Mesendoderm (in vitro differentiated cells): Measurements from ENCODE around the gene SLC16A9.
A peak's percentile ranks its signal among the peaks of the same experiment; 100 is the strongest.
"Not testable (repeated sequence)": the region's sequence is repeated elsewhere in the genome, so short reads cannot be mapped to it uniquely, and the experiment has no call there.

ENCODE experiments used
- DNase-seq: peaks from one replicate; pipeline ENCODE4 v3.0.0; 2013
- H2AK5ac ChIP-seq: 2 replicates; pipeline ENCODE4 v1.6.1; 2013; ENCODE audit warnings: low read length, inconsistent platforms
- H2BK120ac ChIP-seq: 2 replicates; pipeline ENCODE4 v1.6.1; 2013; ENCODE audit warnings: low read depth, mild to moderate bottlenecking, low read length, moderate library complexity, mixed read lengths
- H2BK15ac ChIP-seq: replicated peaks from 2 replicates; pipeline ENCODE4 v1.6.1; 2013; ENCODE audit warnings: low read depth, mild to moderate bottlenecking, moderate library complexity
- H2BK5ac ChIP-seq: 2 replicates; pipeline ENCODE4 v1.6.1; 2013; ENCODE audit warnings: low read length, inconsistent platforms
- H3K18ac ChIP-seq: 2 replicates; pipeline ENCODE4 v1.6.1; 2013; ENCODE audit warnings: mild to moderate bottlenecking, low read length, mixed read lengths
- H3K23ac ChIP-seq: one replicate; pipeline ENCODE4 v1.6.1; 2013; ENCODE audit warnings: low read length
- H3K27ac ChIP-seq: 2 replicates; pipeline ENCODE4 v1.5.1; 2013; ENCODE audit warnings: low read depth, mild to moderate bottlenecking, inconsistent platforms, low read length, moderate library complexity
- H3K27me3 ChIP-seq: 2 replicates; pipeline ENCODE4 v1.6.1; 2013; ENCODE audit warnings: low read length, control low read depth, mild to moderate bottlenecking, inconsistent platforms; ENCODE audit not compliant: insufficient read depth, poor library complexity
- H3K36me3 ChIP-seq: 2 replicates; pipeline ENCODE4 v1.6.1; 2013; ENCODE audit warnings: low read length, inconsistent platforms; ENCODE audit not compliant: control insufficient read depth, insufficient read depth
- H3K4ac ChIP-seq: one replicate; pipeline ENCODE4 v1.6.1; 2013; ENCODE audit warnings: low read depth, mild to moderate bottlenecking, low read length, moderate library complexity
- H3K4me1 ChIP-seq: 2 replicates; pipeline ENCODE4 v1.6.1; 2013; ENCODE audit warnings: low read depth, low read length, inconsistent platforms; ENCODE audit not compliant: control insufficient read depth
- H3K4me2 ChIP-seq: 2 replicates; pipeline ENCODE4 v1.6.1; 2013; ENCODE audit warnings: low read length
- H3K4me3 ChIP-seq: 2 replicates; pipeline ENCODE4 v1.5.1; 2013; ENCODE audit warnings: mild to moderate bottlenecking, low read length
- H3K56ac ChIP-seq: one replicate; pipeline ENCODE4 v1.6.1; 2013; ENCODE audit warnings: low read length
- H3K79me1 ChIP-seq: 2 replicates; pipeline ENCODE4 v1.6.1; 2013; ENCODE audit warnings: low read length, inconsistent platforms
- H3K79me2 ChIP-seq: 2 replicates; pipeline ENCODE4 v1.6.1; 2013; ENCODE audit warnings: mild to moderate bottlenecking, low read length; ENCODE audit not compliant: control insufficient read depth, insufficient read depth
- H3K9ac ChIP-seq: 2 replicates; pipeline ENCODE4 v1.6.1; 2013; ENCODE audit warnings: low read length, inconsistent platforms
- H4K5ac ChIP-seq: one replicate; pipeline ENCODE4 v1.6.1; 2013; ENCODE audit warnings: low read length
- H4K8ac ChIP-seq: one replicate; pipeline ENCODE4 v1.6.1; 2013; ENCODE audit warnings: low read depth, mild to moderate bottlenecking, control low read depth, low read length, moderate library complexity
- WGBS: extraction: QIAGEN DNeasy Blood & Tissue Kit; methylation state at CpG from one replicate; pipeline ENCODE4 v1.1.7; 2013; ENCODE audit warnings: low lambda C conversion rate, missing lambda C conversion rate; ENCODE audit not compliant: insufficient coverage; ENCODE audit errors: extremely low coverage; 5-methylcytosine and 5-hydroxymethylcytosine counted together

SLC16A9 gene

GRCh38 chr10:59672150-59672875, 37.3 kb downstream of the SLC16A9 start:
- Histone ChIP-seq H3K36me3 (no peaks in the 10 kb centered on the region), H2BK5ac (no peak overlapping the region), H3K4me3 (no peak overlapping the region), H3K56ac (no peak overlapping the region), H4K5ac (no peak overlapping the region), H3K27ac (no peak overlapping the region), H2AK5ac (no peak overlapping the region), H3K79me1 (no peaks in the 10 kb centered on the region), H3K79me2 (no peaks in the 10 kb centered on the region), H3K4me2 (no peak overlapping the region), H3K4me1 (no peaks in the 10 kb centered on the region), H3K23ac (no peak overlapping the region), H3K9ac (no peak overlapping the region), H3K18ac (no peak overlapping the region), H3K27me3 (no peaks in the 10 kb centered on the region), H4K8ac (no peak overlapping the region), H3K4ac (no peak overlapping the region), H2BK120ac (no peak overlapping the region), H2BK15ac (no peak overlapping the region)
- DNase-seq: no peak
- WGBS: no CpG with 5 or more reads among the region's 2 CpGs

DNA sequence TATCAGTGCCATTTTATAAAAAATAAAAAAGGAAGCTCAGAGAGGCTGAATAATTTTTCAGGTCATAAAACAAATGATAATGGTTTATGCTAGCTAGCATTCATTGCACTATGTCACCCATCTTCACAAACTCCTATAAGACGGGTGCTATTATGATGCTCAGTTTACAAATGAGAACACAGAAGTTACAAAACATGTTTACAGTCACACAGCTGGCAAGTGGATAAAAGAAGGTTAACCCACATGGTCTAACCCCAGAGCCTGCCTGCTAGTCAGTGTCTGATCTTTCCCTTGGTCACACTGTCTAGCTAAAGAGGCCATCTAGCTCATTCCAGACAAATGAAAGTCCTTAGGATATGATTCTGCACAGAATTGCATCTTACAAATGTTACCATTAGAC, 39.4 kb downstream of the SLC16A9 start:
- Histone ChIP-seq H3K79me2 (no peaks in the 10 kb centered on the region), H3K4me3 (no peak overlapping the region), H3K23ac (no peak overlapping the region), H3K36me3 (no peaks in the 10 kb centered on the region), H4K5ac (no peak overlapping the region), H3K9ac (no peak overlapping the region), H2BK5ac (no peak overlapping the region), H4K8ac (no peak overlapping the region), H2BK120ac (no peak overlapping the region), H3K27me3 (no peaks in the 10 kb centered on the region), H3K18ac (no peak overlapping the region), H3K79me1 (no peaks in the 10 kb centered on the region), H3K56ac (no peak overlapping the region), H3K4me1 (no peaks in the 10 kb centered on the region), H3K27ac (no peak overlapping the region), H3K4ac (no peak overlapping the region), H3K4me2 (no peak overlapping the region), H2AK5ac (no peak overlapping the region), H2BK15ac (no peak overlapping the region)
- DNase-seq: no peak
- WGBS: no CpG with 5 or more reads among the region's 1 CpG

- no peak overlapping the region for H3K4me3 ChIP-seq
- no peak overlapping the region for H3K4ac ChIP-seq
- DNase-seq: peak; percentile 19
- no peak overlapping the region for H2BK15ac ChIP-seq
- no peaks in the 10 kb centered on the region for H3K79me2 ChIP-seq
- H3K56ac ChIP-seq: no peak overlapping the region
- H3K9ac ChIP-seq: no peak overlapping the region
- WGBS: no CpG with 5 or more reads among the region's 4 CpGs
- H3K23ac ChIP-seq: no peak overlapping the region
- H3K79me1 ChIP-seq: no peaks in the 10 kb centered on the region
- no peak overlapping the region for H3K4me2 ChIP-seq
- H3K4me1 ChIP-seq: no peaks in the 10 kb centered on the region
- H3K27me3 ChIP-seq: no peaks in the 10 kb centered on the region
- no peaks in the 10 kb centered on the region for H3K36me3 ChIP-seq
- H2BK120ac ChIP-seq: no peak overlapping the region
- H2AK5ac ChIP-seq: no peak overlapping the region
- H3K27ac ChIP-seq: no peak overlapping the region
- no peak overlapping the region for H4K5ac ChIP-seq
- H4K8ac ChIP-seq: no peak overlapping the region
- H3K18ac ChIP-seq: no peak overlapping the region
- no peak overlapping the region for H2BK5ac ChIP-seq
These were observed 41.6 kb downstream of the SLC16A9 start for GRCh38 chr10:59668096-59668495.

- Histone ChIP-seq H3K9ac (no peak overlapping the region), H4K5ac (no peak overlapping the region), H3K79me1 (no peaks in the 10 kb centered on the region), H2BK15ac (no peak overlapping the region), H3K18ac (no peak overlapping the region), H3K27me3 (no peaks in the 10 kb centered on the region), H2AK5ac (no peak overlapping the region), H3K36me3 (no peaks in the 10 kb centered on the region), H3K4me1 (no peaks in the 10 kb centered on the region), H3K4ac (no peak overlapping the region), H3K4me2 (no peak overlapping the region), H2BK5ac (no peak overlapping the region), H3K4me3 (no peak overlapping the region), H3K27ac (no peak overlapping the region), H2BK120ac (no peak overlapping the region), H3K23ac (no peak overlapping the region), H3K79me2 (no peaks in the 10 kb centered on the region), H4K8ac (no peak overlapping the region), H3K56ac (no peak overlapping the region)
- no peak for DNase-seq
These were observed 43.3 kb downstream of the SLC16A9 start for GRCh38 chr10:59666310-59666709.

- not testable (repeated sequence) for H2BK15ac ChIP-seq, H3K4me1 ChIP-seq, H4K5ac ChIP-seq, H3K4ac ChIP-seq, H3K4me3 ChIP-seq, H2BK5ac ChIP-seq, DNase-seq, H3K27ac ChIP-seq, H3K27me3 ChIP-seq, H3K79me1 ChIP-seq, H3K9ac ChIP-seq, H3K4me2 ChIP-seq, H3K56ac ChIP-seq, H4K8ac ChIP-seq, H2AK5ac ChIP-seq, H2BK120ac ChIP-seq, H3K23ac ChIP-seq, H3K18ac ChIP-seq, H3K36me3 ChIP-seq, H3K79me2 ChIP-seq
- no CpG with 5 or more reads among the region's 7 CpGs for WGBS
These were observed 46.4 kb downstream of the SLC16A9 start for GRCh38 chr10:59663213-59663612.

- H3K56ac ChIP-seq: no peak overlapping the region
- no peak overlapping the region for H3K27ac ChIP-seq
- no peak overlapping the region for H4K8ac ChIP-seq
- no peak overlapping the region for H3K4me3 ChIP-seq
- no peaks in the 10 kb centered on the region for H3K4me1 ChIP-seq
- H3K18ac ChIP-seq: no peak overlapping the region
- H3K27me3 ChIP-seq: no peaks in the 10 kb centered on the region
- no peak overlapping the region for H2BK15ac ChIP-seq
- WGBS: no CpG with 5 or more reads among the region's 1 CpG
- H3K36me3 ChIP-seq: no peaks in the 10 kb centered on the region
- DNase-seq: peak; percentile 25
- no peak overlapping the region for H2AK5ac ChIP-seq
- no peak overlapping the region for H3K23ac ChIP-seq
- H2BK120ac ChIP-seq: no peak overlapping the region
- H2BK5ac ChIP-seq: no peak overlapping the region
- no peak overlapping the region for H4K5ac ChIP-seq
- no peaks in the 10 kb centered on the region for H3K79me2 ChIP-seq
- no peaks in the 10 kb centered on the region for H3K79me1 ChIP-seq
- no peak overlapping the region for H3K4ac ChIP-seq
- H3K9ac ChIP-seq: no peak overlapping the region
- no peak overlapping the region for H3K4me2 ChIP-seq
These were observed 51.9 kb downstream of the SLC16A9 start for GRCh38 chr10:59657724-59658123.
